Activated CD4-positive, CD25-positive, alpha-beta regulatory T cell treated with anti-CD3 and anti-CD28 coated beads, Interleukin-2, amount 50 U/mL, for 16 hours (primary cell): ENCODE data around the gene MYO9A.

Source experiments
- DNase-seq: peaks from one replicate; pipeline ENCODE4 v3.0.0-alpha.2; 2020; ENCODE audit warnings: low read depth, low spot score

MYO9A gene

GRCh38 chr15:71782422-71783165 is 335.4 kb downstream of the MYO9A start:
- no peak for DNase-seq

- DNase-seq, result no peak
Observed at GRCh38 chr15:71781965-71782265, 336.0 kb downstream of the MYO9A start.

GRCh38 chr15:71781179-71781964 is 336.6 kb downstream of the MYO9A start:
- no peak for DNase-seq

- DNase-seq, result no peak
Observed at GRCh38 chr15:71780115-71780976, 337.6 kb downstream of the MYO9A start.

- no peak for DNase-seq
Observed at GRCh38 chr15:71779073-71779797, 338.7 kb downstream of the MYO9A start.

- no peak for DNase-seq
Observed at GRCh38 chr15:71777216-71777943, 340.6 kb downstream of the MYO9A start.

- no peak for DNase-seq
Observed at GRCh38 chr15:71776304-71776703, 341.6 kb downstream of the MYO9A start.

GRCh38 chr15:71775856-71776255 is 342.1 kb downstream of the MYO9A start:
- no peak for DNase-seq

GRCh38 chr15:71773206-71773859 is 344.6 kb downstream of the MYO9A start:
- DNase-seq, result no peak
